T-helper 1 cell treated with Interleukin-12 subunit alpha and Interleukin-12 subunit beta and Interleukin-4 antibody, amounts not matched to agents 30 μg/mL and 1 μg/mL, for 36 hours (primary cell): ENCODE data around the gene SLC35F3.
"Not testable (repeated sequence)": the region's sequence is repeated elsewhere in the genome, so short reads cannot be mapped to it uniquely, and the experiment has no call there.

ENCODE experiments used
- H3K27ac Mint-ChIP-seq: one replicate; pipeline ENCODE4 v1.8.0; 2021; ENCODE audit warnings: mild to moderate bottlenecking, mixed read lengths
- H3K27me3 Mint-ChIP-seq: one replicate; pipeline ENCODE4 v1.8.0; 2021; ENCODE audit warnings: low read depth, mixed read lengths
- H3K36me3 Mint-ChIP-seq: one replicate; pipeline ENCODE4 v1.8.0; 2021; ENCODE audit warnings: low read depth, mixed read lengths
- H3K4me1 Mint-ChIP-seq: one replicate; pipeline ENCODE4 v1.8.0; 2021; ENCODE audit warnings: low read depth, mixed read lengths
- H3K4me3 Mint-ChIP-seq: one replicate; pipeline ENCODE4 v1.8.0; 2021; ENCODE audit warnings: mild to moderate bottlenecking, moderate library complexity, mixed read lengths
- H3K9me3 Mint-ChIP-seq: one replicate; pipeline ENCODE4 v1.8.0; 2021; ENCODE audit warnings: mixed read lengths

Gene SLC35F3

DNA sequence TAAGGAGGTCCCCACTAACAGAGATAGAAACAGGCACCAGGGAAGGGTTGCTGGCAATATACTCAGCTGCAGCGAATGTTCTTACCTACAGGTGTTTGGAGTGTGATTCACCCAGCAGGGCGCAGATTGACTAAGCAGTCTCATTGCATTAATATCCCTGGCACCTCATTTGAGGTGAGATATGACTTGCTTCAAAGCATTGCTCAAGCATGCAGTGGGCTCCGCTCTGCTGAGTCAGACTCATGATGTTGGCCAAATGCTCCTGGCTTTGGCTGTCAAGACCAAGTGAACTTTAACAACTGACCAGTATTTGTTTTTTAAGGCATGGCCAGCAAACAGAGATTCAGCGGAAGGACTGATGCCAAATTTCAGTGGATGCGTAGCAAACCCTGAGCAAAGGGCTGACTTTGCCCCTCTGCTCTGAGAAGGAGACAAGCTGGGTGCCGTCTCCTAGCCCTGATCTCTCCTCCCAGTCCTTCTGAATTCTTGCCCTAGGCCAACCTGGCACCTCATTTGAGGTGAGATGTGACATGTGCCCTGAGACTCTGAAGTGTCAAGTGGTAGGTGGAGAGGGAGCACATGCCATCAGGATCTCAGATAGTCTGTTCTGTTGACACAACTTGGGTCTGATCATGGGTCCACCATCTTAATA lies 281.7 kb downstream of the SLC35F3 start:
- peaks cover 44% of the 10 kb centered on the region for H3K27me3 Mint-ChIP-seq
- H3K9me3 Mint-ChIP-seq, result peaks cover 6% of the 10 kb centered on the region
- H3K4me3 Mint-ChIP-seq, result no peak overlapping the region
- H3K36me3 Mint-ChIP-seq, result peaks cover 1% of the 10 kb centered on the region
- peaks cover 6% of the 10 kb centered on the region for H3K4me1 Mint-ChIP-seq
- H3K27ac Mint-ChIP-seq, result no peak overlapping the region

DNA sequence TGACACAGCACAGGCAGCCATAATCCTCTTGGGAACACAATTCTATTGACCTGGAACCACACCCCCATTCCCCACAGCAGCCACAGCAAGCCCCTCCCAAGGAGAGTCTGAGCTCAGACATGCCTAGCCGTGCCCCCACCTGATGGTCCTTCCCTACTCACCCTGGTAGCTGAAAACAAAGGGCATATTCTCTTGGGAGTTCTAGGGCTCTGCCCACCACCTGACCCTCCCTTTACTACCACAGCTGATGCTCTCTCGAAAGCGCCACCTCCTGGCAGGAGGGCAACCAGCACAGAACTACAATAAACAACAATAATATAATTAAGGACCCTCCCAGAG lies 283.9 kb downstream of the SLC35F3 start:
- Mint-ChIP-seq H3K4me1 (peaks cover 6% of the 10 kb centered on the region), H3K4me3 (no peak overlapping the region), H3K9me3 (peaks cover 12% of the 10 kb centered on the region), H3K36me3 (peaks cover 1% of the 10 kb centered on the region), H3K27ac (no peak overlapping the region), H3K27me3 (peaks cover 51% of the 10 kb centered on the region)

GRCh38 chr1:234197839-234198238 lies 293.4 kb downstream of the SLC35F3 start:
- peaks cover 61% of the 10 kb centered on the region for H3K27me3 Mint-ChIP-seq
- H3K4me3 Mint-ChIP-seq, result no peak overlapping the region
- no peaks in the 10 kb centered on the region for H3K9me3 Mint-ChIP-seq
- H3K4me1 Mint-ChIP-seq, result no peaks in the 10 kb centered on the region
- no peak overlapping the region for H3K27ac Mint-ChIP-seq
- H3K36me3 Mint-ChIP-seq, result no peaks in the 10 kb centered on the region

DNA sequence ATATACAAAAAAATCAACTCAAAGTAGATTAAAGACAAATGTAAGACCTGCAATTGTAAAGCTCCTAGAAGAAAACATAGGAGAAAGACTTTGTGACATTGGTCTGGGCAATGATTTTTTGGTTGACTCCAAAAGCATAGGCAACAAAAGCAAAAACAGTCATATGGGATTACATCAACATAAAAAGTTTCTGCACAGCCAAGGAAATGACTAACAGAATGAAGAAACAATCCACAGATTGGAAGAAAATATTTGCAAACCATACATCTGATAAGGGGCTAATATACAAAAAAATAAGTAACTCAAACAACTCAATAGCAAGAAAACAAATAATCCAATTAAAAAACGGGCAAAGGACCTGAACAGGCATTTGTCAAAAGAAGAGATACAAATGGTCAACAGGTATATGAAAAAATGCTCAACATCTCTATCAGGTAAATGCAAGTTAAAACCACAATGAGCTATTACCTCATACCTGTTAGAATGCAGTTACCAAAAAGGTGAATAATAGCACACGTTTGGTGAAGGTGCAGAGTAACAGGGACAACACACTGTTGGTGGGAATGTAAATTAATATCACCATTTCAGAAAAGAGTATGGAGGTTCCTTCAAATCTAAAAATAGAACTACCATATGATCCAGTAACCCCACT lies 295.1 kb downstream of the SLC35F3 start:
- H3K4me1 Mint-ChIP-seq, result no peaks in the 10 kb centered on the region
- no peaks in the 10 kb centered on the region for H3K36me3 Mint-ChIP-seq
- H3K4me3 Mint-ChIP-seq, result no peak overlapping the region
- no peaks in the 10 kb centered on the region for H3K9me3 Mint-ChIP-seq
- H3K27me3 Mint-ChIP-seq, result peaks cover 53% of the 10 kb centered on the region
- no peak overlapping the region for H3K27ac Mint-ChIP-seq

GRCh38 chr1:234200566-234200965 lies 296.1 kb downstream of the SLC35F3 start:
- Mint-ChIP-seq H3K9me3 (no peaks in the 10 kb centered on the region), H3K4me1 (no peaks in the 10 kb centered on the region), H3K27me3 (peaks cover 47% of the 10 kb centered on the region), H3K36me3 (no peaks in the 10 kb centered on the region), H3K4me3 (no peak overlapping the region), H3K27ac (no peak overlapping the region)

- Mint-ChIP-seq H3K27ac (no peak overlapping the region), H3K9me3 (no peaks in the 10 kb centered on the region), H3K27me3 (peaks cover 44% of the 10 kb centered on the region), H3K4me3 (no peak overlapping the region), H3K36me3 (no peaks in the 10 kb centered on the region), H3K4me1 (no peaks in the 10 kb centered on the region)
Observed at GRCh38 chr1:234201600-234201999, 297.1 kb downstream of the SLC35F3 start.

- no peaks in the 10 kb centered on the region for H3K4me1 Mint-ChIP-seq
- no peaks in the 10 kb centered on the region for H3K9me3 Mint-ChIP-seq
- H3K36me3 Mint-ChIP-seq, result peaks cover 4% of the 10 kb centered on the region
- no peak overlapping the region for H3K4me3 Mint-ChIP-seq
- H3K27ac Mint-ChIP-seq, result no peak overlapping the region
- peaks cover 36% of the 10 kb centered on the region for H3K27me3 Mint-ChIP-seq
Observed at GRCh38 chr1:234205966-234206365, 301.5 kb downstream of the SLC35F3 start.

DNA sequence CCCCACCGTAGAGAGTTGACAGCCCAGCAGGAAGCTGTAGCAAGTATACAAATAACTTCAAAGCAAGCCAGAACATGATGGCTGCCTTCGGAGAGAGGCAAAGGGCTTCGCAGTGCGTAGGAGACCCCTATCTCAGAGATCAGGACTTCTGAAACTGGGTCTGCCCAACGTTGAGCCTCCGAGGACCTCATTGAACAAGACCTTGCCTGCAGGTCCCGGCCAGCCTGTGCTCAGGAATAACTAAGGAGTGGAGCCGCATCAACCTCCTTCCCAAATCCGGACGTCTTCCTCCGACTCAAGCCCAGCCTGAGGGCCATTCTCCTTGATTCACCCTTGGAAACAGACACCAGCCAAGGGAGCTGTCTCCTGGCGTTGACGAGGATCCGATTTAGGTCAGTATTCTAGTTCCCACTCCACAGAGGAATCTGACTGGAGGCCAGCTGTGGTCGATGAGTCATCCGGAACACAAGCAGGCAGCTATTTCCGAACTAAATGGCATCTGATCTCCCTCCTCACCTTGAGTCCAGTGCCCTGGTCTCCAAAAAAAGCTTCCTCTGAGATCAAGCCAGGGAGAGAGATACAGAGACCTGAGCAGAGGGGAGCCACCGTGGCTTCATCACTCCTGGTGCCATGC lies 302.3 kb downstream of the SLC35F3 start:
- H3K9me3 Mint-ChIP-seq, result no peaks in the 10 kb centered on the region
- no peak overlapping the region for H3K27ac Mint-ChIP-seq
- peaks cover 28% of the 10 kb centered on the region for H3K27me3 Mint-ChIP-seq
- H3K4me1 Mint-ChIP-seq, result peaks cover 4% of the 10 kb centered on the region
- H3K36me3 Mint-ChIP-seq, result peaks cover 4% of the 10 kb centered on the region
- no peak overlapping the region for H3K4me3 Mint-ChIP-seq

DNA sequence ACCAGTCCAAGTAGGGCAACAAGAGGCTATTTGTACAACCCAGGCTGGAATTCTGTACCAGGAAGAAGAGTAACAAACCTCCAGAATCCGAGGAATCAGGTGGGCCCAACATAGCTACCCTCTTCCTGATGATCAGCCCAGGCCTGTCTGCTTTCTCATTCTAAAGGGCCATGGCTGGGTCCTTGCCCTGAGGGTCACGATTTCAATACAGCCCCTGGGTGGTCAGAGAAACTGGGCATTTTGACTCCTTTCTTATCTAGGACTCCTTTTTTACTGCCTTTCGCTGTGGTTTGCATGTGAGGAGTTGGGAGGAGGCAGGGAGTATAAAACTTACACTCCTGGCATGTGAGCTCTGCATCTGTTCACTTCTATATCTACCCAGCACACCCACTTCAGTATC lies 303.9 kb downstream of the SLC35F3 start:
- Mint-ChIP-seq H3K36me3 (peaks cover 4% of the 10 kb centered on the region), H3K4me1 (peaks cover 9% of the 10 kb centered on the region), H3K9me3 (no peaks in the 10 kb centered on the region), H3K4me3 (no peak overlapping the region), H3K27me3 (peaks cover 24% of the 10 kb centered on the region), H3K27ac (no peak overlapping the region)

GRCh38 chr1:234208791-234209190 lies 304.3 kb downstream of the SLC35F3 start:
- H3K4me3 Mint-ChIP-seq, result no peak overlapping the region
- peaks cover 4% of the 10 kb centered on the region for H3K36me3 Mint-ChIP-seq
- no peak overlapping the region for H3K27ac Mint-ChIP-seq
- no peaks in the 10 kb centered on the region for H3K9me3 Mint-ChIP-seq
- peaks cover 28% of the 10 kb centered on the region for H3K27me3 Mint-ChIP-seq
- H3K4me1 Mint-ChIP-seq, result peaks cover 12% of the 10 kb centered on the region

DNA sequence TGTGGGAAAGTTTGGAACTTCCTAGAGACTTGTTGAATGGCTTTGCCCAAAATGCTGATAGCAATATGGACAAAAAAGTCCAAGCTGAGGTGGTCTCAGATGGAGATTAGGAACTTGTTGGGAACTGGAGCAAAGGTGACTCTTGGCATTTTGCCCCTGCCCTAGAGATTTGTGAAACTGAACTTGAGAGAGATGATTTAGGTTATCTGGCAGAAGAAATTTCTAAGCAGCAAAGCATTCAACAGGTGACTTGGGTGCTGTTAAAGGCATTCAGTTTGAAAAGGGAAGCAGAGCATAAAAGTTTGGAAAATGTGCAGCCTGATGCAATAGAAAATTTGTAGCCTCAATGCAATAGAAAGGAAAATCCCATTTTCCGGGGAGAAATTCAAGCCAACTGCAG lies 306.0 kb downstream of the SLC35F3 start:
- Mint-ChIP-seq H3K27me3 (peaks cover 31% of the 10 kb centered on the region), H3K4me1 (peaks cover 14% of the 10 kb centered on the region)
- not testable (repeated sequence) for H3K4me3 Mint-ChIP-seq, H3K27ac Mint-ChIP-seq, H3K36me3 Mint-ChIP-seq, H3K9me3 Mint-ChIP-seq

GRCh38 chr1:234211855-234212254 lies 307.4 kb downstream of the SLC35F3 start:
- H3K36me3 Mint-ChIP-seq, H3K9me3 Mint-ChIP-seq, H3K4me3 Mint-ChIP-seq: not testable (repeated sequence)
- H3K4me1 Mint-ChIP-seq, result peaks cover 17% of the 10 kb centered on the region
- peaks cover 36% of the 10 kb centered on the region for H3K27me3 Mint-ChIP-seq
- H3K27ac Mint-ChIP-seq, result peak overlapping the region; percentile 50

DNA sequence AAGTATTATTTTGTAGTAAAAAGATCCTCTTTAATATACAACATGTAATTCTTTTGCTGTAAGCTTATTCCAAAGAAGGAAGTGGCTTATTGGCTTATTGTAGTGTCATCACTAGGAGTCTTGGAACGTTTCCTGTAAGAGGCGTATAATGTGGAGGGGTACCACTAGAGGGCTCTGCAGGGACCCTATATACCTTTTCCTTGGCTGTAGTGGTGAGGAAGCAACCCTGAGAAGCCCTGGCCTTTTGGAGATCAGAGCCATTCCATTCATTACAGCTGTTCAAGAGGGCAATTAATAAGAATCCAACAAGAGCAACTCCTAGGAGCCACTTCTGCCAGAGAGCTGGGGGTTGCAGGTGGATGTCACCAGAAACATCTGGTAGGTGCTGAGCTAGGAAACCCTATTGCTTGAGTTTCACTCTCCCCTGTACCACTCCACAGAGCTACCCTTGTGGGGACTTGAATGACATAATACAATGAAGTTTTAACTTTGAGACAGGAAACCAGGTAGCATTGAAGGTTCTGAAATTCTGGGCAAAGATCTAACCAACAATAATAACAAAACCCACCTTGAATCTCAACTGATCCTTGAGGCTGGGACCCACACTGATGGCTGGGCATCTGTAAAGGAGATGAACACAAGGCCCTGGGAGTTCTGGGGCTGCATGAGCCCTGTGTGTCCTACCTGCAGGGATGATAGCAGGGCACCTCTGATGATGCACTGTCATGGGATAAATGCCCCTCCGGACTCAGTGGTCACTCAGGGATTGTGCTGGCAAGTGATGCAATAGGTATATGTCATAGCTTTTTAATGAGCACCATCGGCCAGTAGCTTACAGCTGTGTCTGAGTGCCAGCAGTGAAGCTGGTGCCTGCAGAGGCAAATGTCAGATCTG lies 308.5 kb downstream of the SLC35F3 start:
- peaks cover 43% of the 10 kb centered on the region for H3K27me3 Mint-ChIP-seq
- peak overlapping the region; percentile 27 for H3K27ac Mint-ChIP-seq
- peaks cover 4% of the 10 kb centered on the region for H3K36me3 Mint-ChIP-seq
- H3K9me3 Mint-ChIP-seq, result no peaks in the 10 kb centered on the region
- peak overlapping the region; percentile 72 for H3K4me3 Mint-ChIP-seq
- peaks cover 29% of the 10 kb centered on the region for H3K4me1 Mint-ChIP-seq

DNA sequence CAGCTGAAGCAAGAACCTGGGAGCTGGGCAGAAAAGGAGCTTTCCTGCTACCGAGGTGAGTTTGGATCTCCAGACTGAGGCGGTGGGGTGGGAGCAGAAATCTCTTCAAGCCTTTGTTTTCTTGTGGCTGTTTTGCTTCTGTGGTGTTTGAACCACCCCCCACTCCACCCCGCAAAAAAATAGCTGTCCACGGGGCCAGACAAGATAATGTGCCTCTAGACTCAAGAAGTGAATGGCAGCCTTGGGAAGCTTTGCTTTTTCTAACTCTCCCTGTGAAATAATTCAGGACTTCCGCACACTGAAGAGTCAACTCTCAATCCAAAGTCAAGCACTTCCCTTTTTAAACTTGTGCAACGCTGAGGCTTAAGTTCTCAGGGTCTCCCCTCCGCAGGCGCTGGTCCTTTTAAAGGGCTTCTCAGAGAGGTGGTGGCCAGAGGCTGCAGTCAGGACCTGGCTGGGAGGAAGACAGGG lies 309.2 kb downstream of the SLC35F3 start:
- peak overlapping the region; percentile 72 for H3K4me3 Mint-ChIP-seq
- H3K9me3 Mint-ChIP-seq, result no peaks in the 10 kb centered on the region
- peaks cover 40% of the 10 kb centered on the region for H3K27me3 Mint-ChIP-seq
- H3K27ac Mint-ChIP-seq, result no peak overlapping the region
- peaks cover 29% of the 10 kb centered on the region for H3K4me1 Mint-ChIP-seq
- peaks cover 4% of the 10 kb centered on the region for H3K36me3 Mint-ChIP-seq
